Measurements from ENCODE around the gene ST6GALNAC4. TPM values are rescaled to one million over a fixed set of nuclear protein-coding genes. Genes with fewer than 3 reads are reported as not detected.

The ST6GALNAC4 gene
- total RNA-seq, 1 donor: 22.7 TPM

DNA sequence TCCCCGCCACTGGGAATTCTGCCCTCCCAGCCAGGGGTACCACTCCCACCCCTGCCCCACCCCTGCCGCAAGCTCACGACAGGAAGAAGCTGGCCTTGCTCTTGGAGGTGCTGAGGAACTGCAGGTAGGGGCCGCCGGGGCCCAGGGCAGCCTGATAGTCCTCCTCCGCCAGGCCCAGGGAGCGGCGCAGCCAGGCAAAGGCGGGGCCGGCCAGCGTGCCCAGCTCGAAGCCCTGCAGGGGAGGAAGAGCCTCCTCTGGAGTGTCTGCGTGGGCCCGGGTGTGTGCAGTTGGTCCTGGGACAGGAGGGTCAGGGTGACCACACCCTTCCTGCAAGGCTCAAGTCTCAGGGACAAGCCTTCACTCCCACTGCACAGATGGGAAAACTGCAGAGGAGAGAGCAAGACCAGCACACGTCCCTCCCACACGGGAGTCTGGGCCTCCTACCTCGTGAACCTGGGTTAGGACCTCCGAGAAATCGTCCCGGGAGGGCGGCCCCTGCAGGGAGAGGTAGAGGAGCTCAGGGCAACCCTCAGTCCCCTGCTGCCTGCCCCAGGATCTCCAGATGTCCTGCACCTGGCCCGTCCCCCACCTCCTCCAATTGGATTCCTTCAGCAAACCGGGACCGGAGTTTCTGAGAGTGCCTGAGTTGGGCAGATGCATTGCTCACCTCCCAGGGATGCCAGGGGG, 11.3 kb upstream of the ST6GALNAC4 start:
- Histone ChIP-seq H3K27me3 (ENCODE audit: insufficient read depth, low read length) (peaks cover 40% of the 10 kb centered on the region), H3K4me1 (ENCODE audit: insufficient read depth, low read length) (peaks cover 33% of the 10 kb centered on the region), H3K4me3 (ENCODE audit: low read length) (no peak overlapping the region), H3K9me3 (ENCODE audit: low read depth, low read length) (no peaks in the 10 kb centered on the region)

DNA sequence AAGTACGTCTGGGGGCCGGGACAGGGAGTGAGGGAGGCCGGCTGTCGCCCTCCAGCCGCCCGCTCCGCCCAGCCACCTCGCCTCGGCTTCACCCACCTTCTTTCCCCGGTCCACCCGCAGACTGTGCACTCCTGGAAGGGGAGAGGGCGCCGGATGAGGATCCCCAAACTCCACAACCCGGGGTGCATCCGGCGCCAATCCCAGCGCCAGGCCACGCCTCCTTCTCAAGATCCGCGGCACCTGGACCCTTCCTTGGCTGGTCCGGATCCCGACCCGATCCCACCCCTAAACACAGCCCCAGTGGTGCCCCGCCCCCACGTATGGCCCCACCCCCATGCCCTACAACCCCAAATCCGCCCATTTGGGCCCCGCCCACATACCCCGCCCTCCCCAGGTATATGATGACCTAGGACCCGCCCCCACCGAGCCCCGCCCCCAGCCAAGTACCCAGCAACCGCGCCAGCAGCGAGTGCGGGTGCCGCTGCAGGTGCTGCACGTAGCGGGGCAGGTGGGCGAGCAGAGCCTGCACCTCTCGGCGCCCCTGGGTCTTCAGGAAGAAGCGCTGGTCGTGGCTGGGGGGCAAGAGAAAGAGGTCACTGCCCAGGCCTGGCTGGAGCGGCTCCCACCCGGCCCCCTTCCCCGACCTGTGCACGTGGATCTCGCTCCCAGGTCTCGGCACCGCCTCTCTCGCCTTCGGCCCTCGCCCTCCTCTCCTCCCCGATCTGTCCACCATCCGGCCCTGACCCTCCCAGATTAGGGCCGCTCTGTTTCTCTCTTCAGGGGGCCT, 10.6 kb upstream of the ST6GALNAC4 start:
- Histone ChIP-seq H3K4me3 (ENCODE audit: low read length) (no peak overlapping the region), H3K4me1 (ENCODE audit: insufficient read depth, low read length) (peaks cover 33% of the 10 kb centered on the region), H3K9me3 (ENCODE audit: low read depth, low read length) (no peaks in the 10 kb centered on the region), H3K27me3 (ENCODE audit: insufficient read depth, low read length) (peaks cover 40% of the 10 kb centered on the region)

DNA sequence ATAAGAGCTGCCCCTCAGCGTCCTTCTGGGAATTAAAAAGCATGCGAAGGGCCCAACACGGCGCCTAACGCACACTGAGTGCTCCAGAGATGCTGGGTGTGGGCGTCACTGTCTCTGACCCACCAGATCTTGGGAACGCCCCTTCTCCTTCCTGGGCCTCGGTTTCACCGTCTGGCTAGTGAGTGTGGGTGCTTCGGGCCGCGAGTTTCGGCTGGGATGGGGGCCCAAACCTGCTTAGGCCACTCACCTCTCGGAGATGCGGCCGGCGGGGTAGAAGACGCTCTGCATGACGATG, 10.0 kb upstream of the ST6GALNAC4 start:
- peaks cover 40% of the 10 kb centered on the region for H3K27me3 ChIP-seq (ENCODE audit: insufficient read depth, low read length)
- H3K4me1 ChIP-seq (ENCODE audit: insufficient read depth, low read length): peaks cover 34% of the 10 kb centered on the region
- H3K9me3 ChIP-seq (ENCODE audit: low read depth, low read length): no peaks in the 10 kb centered on the region
- H3K4me3 ChIP-seq (ENCODE audit: low read length): no peak overlapping the region

DNA sequence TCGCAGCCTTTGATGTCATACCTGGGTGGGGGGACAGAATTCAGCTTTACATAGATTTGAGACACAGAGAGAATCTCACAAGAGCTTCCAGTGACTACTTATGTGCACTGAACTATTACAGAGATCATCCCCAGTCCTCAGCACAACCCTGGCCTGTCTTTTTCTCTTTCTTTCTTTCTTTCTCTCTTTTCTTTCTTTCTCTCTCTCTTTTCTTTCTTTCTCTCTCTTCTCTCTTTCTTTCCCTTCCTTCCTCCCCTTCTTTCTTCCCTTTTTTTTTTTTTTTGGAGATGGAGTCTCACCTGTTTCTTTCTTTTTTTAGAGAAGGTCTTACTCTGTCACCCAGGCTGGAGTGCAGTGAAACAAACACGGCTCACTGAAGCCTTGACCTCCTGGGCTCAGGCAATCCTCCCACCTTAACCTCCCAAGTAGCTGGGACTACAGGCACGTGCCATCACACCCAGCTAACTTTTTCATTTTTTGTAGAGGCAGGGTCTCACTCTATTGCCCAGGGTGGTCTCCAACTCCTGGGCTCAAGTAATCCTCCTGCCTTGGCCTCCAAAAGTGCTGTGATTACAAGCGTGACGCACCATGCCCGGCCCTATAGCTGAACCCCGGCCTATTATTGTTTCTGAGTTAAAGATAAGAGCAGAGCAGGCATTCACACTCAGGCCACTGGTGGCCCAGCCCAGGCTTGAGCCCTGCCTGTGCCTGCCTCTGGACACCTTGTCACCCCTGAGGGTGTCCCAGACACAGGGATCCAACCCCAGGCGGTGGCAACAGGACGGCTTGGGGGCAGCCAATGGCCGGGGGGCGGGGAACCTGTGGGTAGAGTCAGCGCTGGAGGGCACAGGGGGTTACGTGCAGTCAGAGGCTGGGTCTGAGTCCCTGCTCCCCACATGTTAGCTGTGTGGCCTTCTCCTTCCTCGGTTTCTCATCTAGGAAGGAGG, 9.4 kb upstream of the ST6GALNAC4 start:
- H3K4me1 ChIP-seq (ENCODE audit: insufficient read depth, low read length): peaks cover 37% of the 10 kb centered on the region
- H3K9me3 ChIP-seq (ENCODE audit: low read depth, low read length): no peaks in the 10 kb centered on the region
- no peak overlapping the region for H3K4me3 ChIP-seq (ENCODE audit: low read length)
- H3K27me3 ChIP-seq (ENCODE audit: insufficient read depth, low read length): peaks cover 40% of the 10 kb centered on the region

DNA sequence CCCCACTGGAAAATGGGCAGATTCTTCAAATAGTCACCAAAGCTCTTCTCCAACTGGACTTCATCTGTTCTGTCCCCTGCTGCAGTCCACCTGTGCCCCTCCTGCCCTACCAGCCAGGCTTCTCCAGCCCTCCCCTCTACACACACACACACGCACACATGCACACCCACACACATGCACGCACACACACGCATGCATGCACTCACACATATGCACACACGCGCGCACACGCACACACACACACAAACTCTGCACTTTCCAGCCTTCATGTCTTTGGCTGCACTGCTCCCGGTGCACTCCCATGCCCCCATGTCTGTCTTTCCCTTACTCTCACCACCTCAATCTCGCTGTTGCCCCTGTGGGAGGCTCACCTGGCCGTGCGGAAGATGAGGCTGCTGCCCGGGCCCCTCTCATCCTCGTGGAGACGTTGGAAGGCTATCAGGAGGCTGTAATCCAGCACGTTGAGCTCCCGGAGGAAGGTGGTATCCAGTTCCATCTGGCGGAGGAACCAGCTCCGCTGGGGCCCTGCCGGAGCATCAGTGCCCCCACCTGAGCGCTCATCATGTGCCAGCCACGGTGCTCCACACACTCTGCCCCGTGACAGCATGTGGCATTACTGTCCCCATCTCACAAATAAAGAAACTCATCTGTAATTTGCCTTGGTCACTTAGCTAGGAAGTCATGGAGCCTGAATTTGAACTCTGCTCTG, 8.0 kb upstream of the ST6GALNAC4 start:
- Histone ChIP-seq H3K4me3 (ENCODE audit: low read length) (no peak overlapping the region), H3K27me3 (ENCODE audit: insufficient read depth, low read length) (peaks cover 36% of the 10 kb centered on the region), H3K9me3 (ENCODE audit: low read depth, low read length) (no peaks in the 10 kb centered on the region), H3K4me1 (ENCODE audit: insufficient read depth, low read length) (peaks cover 31% of the 10 kb centered on the region)

DNA sequence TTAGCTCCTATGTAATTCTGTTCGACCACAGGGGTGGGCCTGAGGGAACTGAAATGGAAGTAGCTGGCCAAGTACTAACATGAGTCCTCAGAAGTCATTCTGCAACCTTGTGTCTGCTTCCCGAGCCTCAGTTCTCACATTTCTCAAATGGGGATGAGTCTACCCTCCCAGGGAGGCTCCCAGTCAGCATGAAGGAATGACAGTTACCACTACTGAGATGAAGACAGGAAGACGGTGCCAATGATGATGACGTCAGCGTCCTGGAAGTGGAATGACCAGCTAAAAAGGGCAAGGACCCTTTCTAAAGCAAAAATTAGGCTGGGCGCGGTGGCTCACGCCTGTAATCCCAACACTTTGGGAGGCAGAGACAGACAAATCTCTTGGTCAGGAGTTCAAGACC, 6.9 kb upstream of the ST6GALNAC4 start:
- H3K9me3 ChIP-seq (ENCODE audit: low read depth, low read length): no peaks in the 10 kb centered on the region
- H3K27me3 ChIP-seq (ENCODE audit: insufficient read depth, low read length): peaks cover 25% of the 10 kb centered on the region
- H3K4me3 ChIP-seq (ENCODE audit: low read length): no peak overlapping the region
- H3K4me1 ChIP-seq (ENCODE audit: insufficient read depth, low read length): peaks cover 42% of the 10 kb centered on the region

DNA sequence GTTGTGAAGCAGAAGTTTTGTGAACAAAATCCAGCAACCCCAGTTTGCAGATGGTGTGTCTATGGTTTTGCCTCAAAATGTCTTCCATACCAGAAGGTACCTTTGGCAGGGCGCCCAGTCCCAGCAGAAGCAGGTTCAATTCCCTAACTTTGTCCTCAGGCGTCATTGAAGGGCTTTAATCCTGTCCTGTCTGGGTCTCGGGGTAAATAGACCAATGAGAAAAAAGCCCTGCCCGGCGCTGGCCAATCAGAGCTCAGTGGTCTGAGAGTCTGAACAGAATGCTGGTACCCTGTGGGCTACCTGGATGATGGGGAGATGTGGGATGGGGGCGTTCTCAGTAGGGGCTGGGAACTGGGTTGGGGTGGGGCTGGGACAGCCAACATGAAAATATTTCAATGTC, 6.2 kb upstream of the ST6GALNAC4 start:
- no peak overlapping the region for H3K4me3 ChIP-seq (ENCODE audit: low read length)
- no peaks in the 10 kb centered on the region for H3K9me3 ChIP-seq (ENCODE audit: low read depth, low read length)
- peaks cover 47% of the 10 kb centered on the region for H3K4me1 ChIP-seq (ENCODE audit: insufficient read depth, low read length)
- H3K27me3 ChIP-seq (ENCODE audit: insufficient read depth, low read length): peaks cover 18% of the 10 kb centered on the region

DNA sequence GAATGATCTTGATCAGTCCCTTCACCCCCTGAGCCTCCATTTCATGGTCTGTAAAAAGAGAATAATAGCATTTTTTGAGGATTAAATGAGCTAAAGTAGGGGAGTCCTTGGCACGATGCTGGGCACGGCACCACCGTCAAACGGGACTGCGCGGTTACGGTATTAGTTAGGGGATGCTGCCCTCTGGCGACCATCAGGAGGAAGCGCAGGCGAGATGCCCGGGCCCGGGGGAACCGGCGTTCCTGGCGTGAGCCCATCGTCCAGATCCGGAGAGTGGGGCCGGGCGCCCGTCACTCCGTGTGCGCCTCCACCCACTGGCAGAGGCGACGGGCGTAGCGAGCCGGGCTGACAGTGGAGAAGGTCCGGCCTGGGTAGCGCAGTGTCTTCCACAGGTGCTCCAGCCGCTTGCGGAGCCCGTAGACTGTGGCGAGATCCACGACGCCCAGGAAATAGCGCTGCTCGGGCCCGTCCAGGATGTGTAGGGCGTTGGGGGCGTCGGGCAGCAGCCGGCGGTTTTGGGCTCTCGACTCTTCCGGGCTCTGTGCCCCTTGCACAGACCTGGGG, 4.8 kb upstream of the ST6GALNAC4 start:
- Histone ChIP-seq H3K4me1 (ENCODE audit: insufficient read depth, low read length) (peaks cover 45% of the 10 kb centered on the region), H3K4me3 (ENCODE audit: low read length) (no peak overlapping the region), H3K27me3 (ENCODE audit: insufficient read depth, low read length) (peaks cover 8% of the 10 kb centered on the region), H3K9me3 (ENCODE audit: low read depth, low read length) (no peaks in the 10 kb centered on the region)

DNA sequence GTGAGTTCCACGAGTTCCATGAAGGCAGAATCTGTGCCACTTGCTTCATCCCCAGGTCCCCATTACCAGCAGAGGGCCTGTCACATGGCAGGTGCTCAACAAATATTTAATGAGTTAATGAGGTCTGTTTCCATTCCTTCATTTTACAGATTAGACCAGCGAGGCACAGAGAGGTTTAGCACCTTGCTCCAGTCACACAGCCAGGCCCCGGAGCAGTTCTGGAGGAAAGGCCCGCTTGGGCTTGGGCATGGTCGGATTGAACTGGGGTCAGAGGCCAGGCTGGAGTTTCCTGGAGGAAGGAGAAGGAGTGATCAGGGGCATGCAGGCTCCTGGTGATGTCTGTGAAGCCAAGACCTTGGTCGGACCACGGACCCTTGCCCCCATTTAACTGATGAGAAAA, 4.0 kb upstream of the ST6GALNAC4 start:
- Histone ChIP-seq H3K27me3 (ENCODE audit: insufficient read depth, low read length) (peaks cover 3% of the 10 kb centered on the region), H3K4me3 (ENCODE audit: low read length) (no peak overlapping the region), H3K9me3 (ENCODE audit: low read depth, low read length) (no peaks in the 10 kb centered on the region), H3K4me1 (ENCODE audit: insufficient read depth, low read length) (peaks cover 53% of the 10 kb centered on the region)

DNA sequence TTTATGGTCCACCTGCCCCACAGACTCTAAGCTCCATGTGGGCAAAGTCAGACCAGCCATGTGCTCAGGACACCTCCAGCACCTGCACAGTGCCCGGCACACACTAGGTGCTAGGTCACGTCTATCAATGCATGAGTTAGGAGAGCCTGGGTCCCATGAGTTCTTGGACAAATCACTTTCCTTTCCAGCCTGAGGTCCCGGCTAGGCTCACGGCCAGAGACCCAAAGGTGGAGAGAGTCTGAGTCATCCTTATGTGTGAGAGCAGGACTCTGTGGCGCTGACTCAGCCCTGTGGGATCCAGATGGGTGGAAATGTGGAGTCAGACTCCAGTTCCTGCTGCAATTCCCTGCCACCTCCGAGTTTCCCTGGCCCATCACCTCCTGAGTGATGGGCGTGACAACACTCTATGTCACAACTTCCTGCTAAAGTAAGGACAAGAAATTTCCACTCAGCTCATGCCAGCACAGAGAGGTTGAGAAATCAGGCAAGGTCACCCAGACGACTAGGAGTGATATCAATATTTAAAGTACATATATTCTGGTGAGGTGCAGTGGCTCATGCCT, 2.5 kb upstream of the ST6GALNAC4 start:
- Histone ChIP-seq H3K4me3 (ENCODE audit: low read length) (no peak overlapping the region), H3K4me1 (ENCODE audit: insufficient read depth, low read length) (peaks cover 64% of the 10 kb centered on the region), H3K27me3 (ENCODE audit: insufficient read depth, low read length) (no peaks in the 10 kb centered on the region), H3K9me3 (ENCODE audit: low read depth, low read length) (no peaks in the 10 kb centered on the region)

DNA sequence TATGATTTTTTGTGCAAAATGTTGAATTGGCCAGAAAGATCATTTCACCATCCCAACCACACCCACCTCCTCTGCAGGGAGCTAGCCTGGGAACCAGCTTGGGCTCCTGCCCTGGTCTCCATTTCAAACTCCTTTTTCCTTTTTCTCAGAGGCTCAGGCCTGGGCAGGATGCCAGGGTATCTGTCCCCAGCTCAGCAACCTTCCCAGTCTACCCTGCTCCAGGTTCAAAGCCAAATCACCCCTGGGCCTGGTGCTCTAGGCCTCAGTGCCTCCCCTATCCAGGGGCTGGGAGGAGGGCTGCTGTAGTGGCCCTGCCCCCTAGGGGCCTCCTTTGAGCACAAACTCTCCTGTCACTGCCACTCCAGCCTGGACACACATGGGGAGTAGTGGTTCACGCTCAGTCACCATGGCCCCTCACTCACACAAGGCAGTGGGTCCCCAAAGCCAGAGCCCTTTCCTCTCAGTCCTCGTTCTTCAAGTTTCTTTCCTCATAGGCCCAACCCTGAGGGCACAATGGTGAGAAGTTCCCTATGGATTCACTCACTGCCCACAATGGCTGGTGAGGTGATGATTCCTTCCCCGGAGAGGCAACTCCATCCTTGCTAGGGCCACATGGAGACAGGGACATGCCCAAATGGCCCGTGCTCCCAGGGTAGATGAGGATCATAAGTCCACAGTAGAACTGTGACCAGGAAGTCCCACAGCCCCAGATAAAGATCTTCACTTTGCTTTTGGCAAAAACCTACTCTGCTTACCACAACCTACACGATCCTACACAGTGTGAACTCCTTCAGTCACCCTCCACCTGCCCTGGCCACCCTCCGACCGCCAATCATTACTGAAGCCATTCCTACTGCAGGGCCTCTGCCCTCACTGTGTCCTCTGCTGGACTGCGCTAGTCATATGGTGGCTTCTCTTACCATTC, 1.6 kb upstream of the ST6GALNAC4 start:
- H3K4me3 ChIP-seq (ENCODE audit: low read length): no peak overlapping the region

DNA sequence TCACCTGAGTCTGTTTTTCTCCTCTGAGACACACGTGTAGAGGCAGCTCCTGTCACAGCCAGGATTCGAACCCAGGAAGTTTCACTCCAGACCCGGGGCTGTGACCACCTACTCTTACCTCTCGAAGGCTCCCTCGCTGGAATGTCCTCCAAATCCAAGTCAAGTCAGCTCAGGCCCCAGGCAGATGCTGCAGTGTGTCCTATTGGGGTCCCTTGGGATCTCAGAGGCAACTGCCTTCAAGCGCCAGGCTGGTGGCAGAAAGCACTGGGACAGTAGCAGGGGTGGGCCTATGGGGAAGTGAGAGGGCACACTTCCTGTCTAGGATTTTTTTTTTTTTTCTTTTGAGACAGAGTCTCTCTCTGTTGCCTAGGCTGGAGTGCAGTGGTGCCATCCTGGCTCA, 762 bp upstream of the ST6GALNAC4 start:
- Histone ChIP-seq H3K4me1 (ENCODE audit: insufficient read depth, low read length) (peaks cover 64% of the 10 kb centered on the region), H3K4me3 (ENCODE audit: low read length) (no peak overlapping the region), H3K27me3 (ENCODE audit: insufficient read depth, low read length) (no peaks in the 10 kb centered on the region), H3K9me3 (ENCODE audit: low read depth, low read length) (no peaks in the 10 kb centered on the region)

More for the DNA sequence above, 1.6 kb upstream of the ST6GALNAC4 start:
- peaks cover 64% of the 10 kb centered on the region for H3K4me1 ChIP-seq (ENCODE audit: insufficient read depth, low read length)
- no peaks in the 10 kb centered on the region for H3K27me3 ChIP-seq (ENCODE audit: insufficient read depth, low read length)
- H3K9me3 ChIP-seq (ENCODE audit: low read depth, low read length): no peaks in the 10 kb centered on the region
